Epithelial cell of esophagus (primary cell): ENCODE measurements around the gene SUFU.

Experiments used
- DNase-seq: peaks from one replicate; pipeline ENCODE4 v3.0.0; 2010; ENCODE audit warnings: low read depth
- H3K4me3 ChIP-seq: 2 replicates; pipeline ENCODE4 v1.5.1; 2011; ENCODE audit warnings: mild to moderate bottlenecking, low read length, control low read depth
- CTCF ChIP-seq: IDR thresholded peaks from 2 replicates; pipeline ENCODE4 v1.5.1; 2011; ENCODE audit warnings: low read depth, mild to moderate bottlenecking, low read length, control low read depth, inconsistent platforms; ENCODE audit not compliant: insufficient read depth; ENCODE audit errors: missing control alignments

The SUFU gene

GRCh38 chr10:102633848-102634247, 130.1 kb downstream of the SUFU start:
- DNase-seq: no peak
- TF ChIP-seq CTCF: no peak
- no peak overlapping the region for H3K4me3 ChIP-seq

GRCh38 chr10:102634686-102635085, 130.9 kb downstream of the SUFU start:
- TF ChIP-seq CTCF: no peak
- H3K4me3 ChIP-seq: no peak overlapping the region
- peak; percentile 80 for DNase-seq

GRCh38 chr10:102635377-102635776, 131.6 kb downstream of the SUFU start:
- no peak for DNase-seq
- H3K4me3 ChIP-seq: no peak overlapping the region
- TF ChIP-seq CTCF: no peak

GRCh38 chr10:102639537-102639936, 135.8 kb downstream of the SUFU start:
- no peak overlapping the region for H3K4me3 ChIP-seq
- DNase-seq: no peak
- TF ChIP-seq CTCF: no peak

GRCh38 chr10:102641402-102641801, 137.6 kb downstream of the SUFU start:
- H3K4me3 ChIP-seq: peak overlapping the region; percentile 91
- no peak for TF ChIP-seq CTCF
- DNase-seq: no peak

GRCh38 chr10:102641880-102642735, 138.3 kb downstream of the SUFU start:
- TF ChIP-seq CTCF: no peak
- peak overlapping the region; percentile 91 for H3K4me3 ChIP-seq
- peak; percentile 98 for DNase-seq
